ENCODE measurements around the gene AGPAT2.

AGPAT2 gene

GRCh38 chr9:136700959-136701667, 13.9 kb upstream of the AGPAT2 start:
- no peak for DNase-seq (ENCODE audit: low spot score)

- DNase-seq (ENCODE audit: low spot score): no peak
These were observed 13.0 kb upstream of the AGPAT2 start for GRCh38 chr9:136700304-136700703.

- no peak for DNase-seq (ENCODE audit: low spot score)
These were observed 11.5 kb upstream of the AGPAT2 start for GRCh38 chr9:136698635-136699246.

GRCh38 chr9:136697821-136698526, 10.7 kb upstream of the AGPAT2 start:
- no peak for DNase-seq (ENCODE audit: low spot score)

DNA sequence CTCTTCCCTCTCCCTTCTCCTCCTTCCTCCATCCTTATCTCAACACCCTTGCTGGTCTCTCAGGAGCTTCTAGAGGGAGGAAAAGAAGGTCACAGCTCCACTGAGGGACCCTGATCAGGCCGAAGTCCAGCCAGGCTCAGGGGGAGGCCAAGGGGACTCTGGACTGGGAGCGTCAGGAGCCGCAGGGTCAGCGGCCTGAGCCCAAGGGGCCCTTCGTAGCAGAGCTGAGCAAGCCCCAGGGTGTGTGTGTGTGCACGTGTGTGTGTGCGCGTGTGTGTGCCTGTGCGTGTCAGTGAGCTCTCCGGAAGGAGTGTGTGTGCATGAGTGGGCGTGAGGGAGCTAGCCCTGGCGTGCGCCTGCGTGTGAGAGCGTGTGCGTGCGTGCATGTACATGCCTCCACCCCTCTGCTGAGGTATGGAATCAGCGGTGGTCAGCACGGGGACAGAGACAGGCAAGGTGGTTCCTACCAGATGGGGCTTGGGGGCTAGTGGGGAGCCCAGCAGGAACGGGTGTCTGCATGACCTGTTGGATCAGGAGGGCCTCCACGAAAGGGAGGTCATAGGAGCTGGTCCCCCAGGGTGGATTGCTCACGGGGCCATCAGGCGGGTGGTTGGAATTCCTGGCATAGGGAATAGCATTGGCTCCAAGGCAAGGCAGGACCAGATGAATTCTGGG, 10.0 kb upstream of the AGPAT2 start:
- no peak for DNase-seq (ENCODE audit: low spot score)

DNA sequence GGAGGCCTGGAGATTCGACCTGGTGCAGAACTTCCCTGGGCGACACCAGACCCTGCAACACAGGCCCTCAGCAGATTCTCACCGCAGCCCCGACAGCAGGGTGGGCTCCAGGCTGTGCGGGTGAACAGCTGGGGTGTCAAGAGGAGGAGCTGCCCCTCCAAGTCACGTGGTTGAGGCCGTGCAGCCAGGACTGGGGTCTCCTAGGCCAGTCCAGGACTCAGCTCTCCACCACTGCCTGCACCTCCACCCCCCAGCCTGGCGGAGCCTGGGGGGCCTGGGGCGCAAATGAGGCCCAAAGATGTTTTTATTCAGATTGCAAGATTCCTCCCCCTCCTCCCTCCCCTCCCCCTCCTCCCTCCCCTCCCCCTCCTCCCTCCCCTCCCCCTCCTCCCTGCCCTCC, 9.2 kb upstream of the AGPAT2 start:
- DNase-seq (ENCODE audit: low spot score): no peak

- no peak for DNase-seq (ENCODE audit: low spot score)
These were observed 8.7 kb upstream of the AGPAT2 start for GRCh38 chr9:136695955-136696354.

GRCh38 chr9:136695435-136695895, 8.2 kb upstream of the AGPAT2 start:
- no peak for DNase-seq (ENCODE audit: low spot score)

- no peak for DNase-seq (ENCODE audit: low spot score)
These were observed 7.6 kb upstream of the AGPAT2 start for GRCh38 chr9:136694872-136695247.

DNA sequence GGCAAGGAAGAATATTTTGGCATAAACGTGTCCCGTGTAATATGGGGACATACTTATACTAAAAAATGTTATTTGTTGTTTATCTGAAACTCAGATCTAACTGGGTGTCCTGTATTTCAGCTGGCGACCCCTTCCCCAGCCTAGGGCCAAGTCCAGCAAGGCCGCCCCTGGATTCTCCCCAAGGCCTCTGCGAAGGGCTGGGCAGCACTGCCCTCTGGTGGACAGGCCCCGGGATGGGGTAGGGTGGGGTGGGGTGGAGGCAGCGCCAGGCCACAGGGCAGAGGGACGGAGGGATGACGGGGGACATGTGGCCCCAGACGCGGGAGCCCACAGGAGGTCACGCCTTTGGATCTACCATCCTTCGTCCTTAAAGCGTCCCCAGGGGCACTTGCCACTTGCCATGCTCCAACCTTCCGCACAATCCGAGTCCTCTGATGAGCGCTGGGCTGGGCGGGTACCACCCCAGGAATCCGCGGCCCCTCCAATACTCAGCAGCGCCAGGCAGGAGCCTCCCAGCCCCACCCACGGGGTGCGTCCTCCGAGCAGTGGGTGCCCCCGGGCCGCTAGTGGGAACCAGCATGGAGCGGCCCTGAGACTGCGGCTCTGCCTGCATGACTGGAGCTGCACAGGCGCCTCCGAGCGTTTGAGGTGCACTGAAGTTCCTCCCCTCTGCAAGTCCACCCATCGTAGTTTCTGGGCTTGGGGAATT, 7.1 kb upstream of the AGPAT2 start:
- DNase-seq (ENCODE audit: low spot score): no peak

- DNase-seq (ENCODE audit: low spot score): no peak
These were observed 6.4 kb upstream of the AGPAT2 start for GRCh38 chr9:136693490-136694162.

- DNase-seq (ENCODE audit: low spot score): no peak
These were observed 5.9 kb upstream of the AGPAT2 start for GRCh38 chr9:136693135-136693489.

DNA sequence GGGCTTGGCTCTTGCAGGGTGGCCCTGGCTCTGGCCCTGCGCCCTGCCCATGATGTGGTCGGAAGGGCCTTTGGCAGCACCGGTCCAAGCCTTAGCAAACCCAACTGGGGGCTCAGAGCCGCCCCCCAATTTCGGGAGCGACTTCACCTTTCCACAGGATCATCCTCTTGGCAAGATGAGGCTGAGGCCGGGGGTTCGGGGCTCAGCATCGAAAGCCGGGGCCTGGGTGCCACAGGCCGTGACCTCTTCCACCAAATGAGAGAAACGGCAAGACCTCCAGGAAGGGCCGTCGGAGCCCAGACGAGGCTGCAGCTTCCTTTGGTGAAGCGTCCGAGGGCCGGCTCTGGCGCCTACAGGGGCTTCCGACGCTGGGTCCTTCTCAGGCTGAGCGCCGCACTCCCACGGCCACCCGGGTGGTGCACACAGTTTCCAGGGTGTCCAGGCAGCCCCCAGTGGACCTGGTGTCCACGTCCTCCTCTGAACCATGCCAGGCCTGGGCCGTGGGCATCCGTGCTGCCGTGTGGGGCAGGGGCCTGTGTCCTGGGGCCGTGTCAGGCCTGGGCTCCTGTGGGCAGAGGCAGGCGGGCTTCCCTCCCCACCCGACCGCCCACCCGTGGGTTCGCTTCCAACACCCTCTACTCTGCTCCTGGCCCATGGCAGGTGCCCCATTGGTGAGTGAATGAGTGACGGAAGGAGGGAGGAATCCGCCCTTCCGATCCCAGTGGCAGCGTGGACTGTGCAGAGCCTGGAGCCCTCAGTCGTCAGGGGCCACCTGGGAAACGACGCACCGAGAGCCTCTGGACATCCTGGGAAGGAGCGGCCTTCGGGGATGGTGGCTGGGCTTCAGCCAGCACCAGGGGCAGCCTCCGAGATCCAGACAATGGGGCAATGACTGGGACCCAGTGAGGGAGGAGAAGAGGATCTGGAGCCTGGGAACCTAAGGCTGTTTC, 5.2 kb upstream of the AGPAT2 start:
- DNase-seq (ENCODE audit: low spot score): no peak

DNA sequence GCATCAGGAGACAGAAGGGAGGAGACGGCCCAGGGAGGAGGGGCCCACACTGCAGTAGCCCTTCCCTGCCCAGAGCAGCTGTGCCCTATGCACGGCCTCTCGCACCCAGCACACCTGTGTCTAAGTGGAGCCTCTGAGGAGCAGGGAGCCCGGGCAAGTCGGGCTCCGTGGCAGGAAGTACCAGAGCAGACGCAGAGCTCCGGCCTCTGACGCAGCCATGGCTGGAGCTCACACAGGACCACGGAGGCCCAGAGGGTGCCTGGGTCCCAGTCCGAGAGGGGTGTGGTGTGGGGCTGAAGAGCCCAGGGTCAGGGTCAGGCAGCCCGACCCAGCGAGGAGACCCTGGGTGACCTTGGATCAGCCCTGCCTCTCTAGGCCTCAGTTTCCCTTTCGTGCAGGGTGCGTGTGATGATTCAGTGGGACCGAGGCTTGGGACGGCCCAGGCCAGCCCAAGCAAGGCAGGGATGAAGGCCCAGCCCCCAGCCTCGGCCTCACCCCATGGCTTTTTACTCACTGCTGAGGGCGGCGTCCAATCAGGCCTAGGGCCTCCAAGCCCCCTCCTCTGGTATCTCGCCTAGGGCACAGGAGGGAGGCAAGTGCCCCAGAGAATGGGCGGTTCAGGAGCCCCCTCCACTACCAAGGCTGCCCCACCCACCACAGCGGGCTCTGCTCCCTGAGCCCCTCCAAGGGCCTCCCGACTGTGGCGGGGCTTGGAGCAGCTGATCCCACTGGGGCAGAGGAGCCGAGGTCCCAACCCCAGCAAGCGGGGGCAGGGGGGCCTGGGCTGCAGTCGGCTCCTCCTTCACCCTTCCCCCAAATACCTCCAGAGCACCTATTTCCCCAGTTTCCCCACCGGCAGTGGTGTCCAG, 4.3 kb upstream of the AGPAT2 start:
- no peak for DNase-seq (ENCODE audit: low spot score)

GRCh38 chr9:136690806-136691261, 3.6 kb upstream of the AGPAT2 start:
- DNase-seq (ENCODE audit: low spot score): no peak

DNA sequence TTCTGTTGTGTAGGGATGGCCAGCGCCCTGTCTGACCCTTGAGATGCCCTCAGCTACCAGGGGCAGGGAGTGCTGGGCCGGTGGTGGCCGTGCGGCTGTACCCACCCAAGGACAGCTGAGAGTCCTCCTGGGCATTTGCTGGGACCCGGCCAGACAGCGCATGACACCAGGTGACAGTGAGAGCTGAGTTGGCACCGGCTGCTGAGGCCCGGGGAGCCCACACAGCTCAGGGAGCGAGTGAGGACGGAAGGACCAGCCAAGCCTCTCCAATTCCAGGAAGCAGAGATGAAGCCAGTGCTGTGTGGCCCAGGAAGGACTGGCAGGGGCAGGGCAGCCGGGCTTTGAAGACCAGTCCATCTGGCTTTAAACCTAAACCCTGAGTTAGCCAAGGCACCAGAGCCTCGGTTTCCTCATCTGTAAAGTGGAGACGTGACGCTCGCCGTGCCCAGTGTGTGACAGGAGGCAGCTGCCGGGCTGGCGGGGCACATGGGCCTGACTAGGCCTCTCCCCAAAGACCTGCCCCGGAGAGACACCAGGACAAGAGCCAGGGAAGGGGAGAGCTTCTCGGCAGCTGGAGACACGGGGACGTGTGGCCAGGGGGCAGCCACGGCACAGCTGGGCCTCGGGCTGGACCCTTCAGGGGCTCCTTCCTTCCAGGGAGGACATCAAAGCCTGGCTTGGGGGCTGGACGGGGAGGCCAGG, 3.0 kb upstream of the AGPAT2 start:
- no peak for DNase-seq (ENCODE audit: low spot score)

DNA sequence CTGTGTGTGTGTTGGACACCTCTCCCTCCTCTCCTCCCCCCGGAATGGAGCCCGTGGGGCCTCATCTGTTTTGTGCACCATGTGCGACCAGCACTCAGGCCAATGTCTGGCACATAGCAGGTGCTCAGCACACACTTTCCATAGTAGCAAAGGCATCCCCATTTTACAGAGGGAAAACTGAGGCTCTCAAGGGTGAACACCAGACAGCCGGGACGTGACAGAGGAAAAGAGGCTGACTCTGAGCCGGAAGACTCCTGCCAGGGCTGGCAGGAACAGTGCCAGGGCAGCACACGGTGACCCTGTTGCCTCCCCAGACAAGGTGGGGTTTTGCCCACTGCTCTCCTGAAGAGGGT, 1.8 kb upstream of the AGPAT2 start:
- no peak for DNase-seq (ENCODE audit: low spot score)

GRCh38 chr9:136688274-136689107, 1.2 kb upstream of the AGPAT2 start:
- no peak for DNase-seq (ENCODE audit: low spot score)
